GM19455 (cell line): Measurements from ENCODE around the gene ATP6V0C.

ENCODE experiments used
- ATAC-seq: cut with Tn5 transposase; IDR thresholded peaks from one replicate; pipeline ENCODE4 v1.9.1; 2021; ENCODE audit not compliant: unreplicated experiment

ATP6V0C gene

GRCh38 chr16:2513405-2514332, at the start of gene ATP6V0C:
TSS of gene ATP6V0C (plus strand) at chr16:2513952. CDS start at chr16:2514104, 152 bp downstream.
- ATAC-seq = peak; percentile 67

- ATAC-seq = no peak
These were observed 49.4 kb upstream of the ATP6V0C start for GRCh38 chr16:2464333-2464732.

GRCh38 chr16:2465653-2466415, 47.9 kb upstream of the ATP6V0C start:
- ATAC-seq = no peak

- no peak for ATAC-seq
These were observed 46.9 kb upstream of the ATP6V0C start for GRCh38 chr16:2466667-2467527.

- no peak for ATAC-seq
These were observed 46.1 kb upstream of the ATP6V0C start for GRCh38 chr16:2467528-2468232.

- no peak for ATAC-seq
These were observed 45.5 kb upstream of the ATP6V0C start for GRCh38 chr16:2468233-2468724.

- no peak for ATAC-seq
These were observed 44.9 kb upstream of the ATP6V0C start for GRCh38 chr16:2468725-2469398.

- no peak for ATAC-seq
These were observed 44.1 kb upstream of the ATP6V0C start for GRCh38 chr16:2469399-2470233.

GRCh38 chr16:2470234-2470601, 43.5 kb upstream of the ATP6V0C start:
- ATAC-seq = no peak

GRCh38 chr16:2470603-2471015, 43.1 kb upstream of the ATP6V0C start:
- ATAC-seq = no peak

GRCh38 chr16:2471016-2471652, 42.6 kb upstream of the ATP6V0C start, which contains the start of gene NTN3:
TSS of gene NTN3 (plus strand) at chr16:2471297. CDS start at chr16:2471702, 405 bp downstream.
- ATAC-seq = no peak

GRCh38 chr16:2471653-2472487, 41.9 kb upstream of the ATP6V0C start:
- no peak for ATAC-seq

GRCh38 chr16:2472488-2472864, 41.3 kb upstream of the ATP6V0C start:
- no peak for ATAC-seq

- no peak for ATAC-seq
These were observed 40.8 kb upstream of the ATP6V0C start for GRCh38 chr16:2472885-2473445.

GRCh38 chr16:2473446-2473926, 40.3 kb upstream of the ATP6V0C start:
- no peak for ATAC-seq

- peak; percentile 6 for ATAC-seq
These were observed 39.5 kb upstream of the ATP6V0C start for GRCh38 chr16:2473999-2474876.
